GM18511 (cell line): Measurements from ENCODE around the gene IQCF5.
"Not testable (repeated sequence)": the region's sequence is repeated elsewhere in the genome, so short reads cannot be mapped to it uniquely, and the experiment has no call there.

Experiments used
- ATAC-seq: cut with Tn5 transposase; IDR thresholded peaks from one replicate; pipeline ENCODE4 v1.9.1; 2021; ENCODE audit warnings: mild to moderate bottlenecking, moderate library complexity; ENCODE audit not compliant: unreplicated experiment

The IQCF5 gene

DNA sequence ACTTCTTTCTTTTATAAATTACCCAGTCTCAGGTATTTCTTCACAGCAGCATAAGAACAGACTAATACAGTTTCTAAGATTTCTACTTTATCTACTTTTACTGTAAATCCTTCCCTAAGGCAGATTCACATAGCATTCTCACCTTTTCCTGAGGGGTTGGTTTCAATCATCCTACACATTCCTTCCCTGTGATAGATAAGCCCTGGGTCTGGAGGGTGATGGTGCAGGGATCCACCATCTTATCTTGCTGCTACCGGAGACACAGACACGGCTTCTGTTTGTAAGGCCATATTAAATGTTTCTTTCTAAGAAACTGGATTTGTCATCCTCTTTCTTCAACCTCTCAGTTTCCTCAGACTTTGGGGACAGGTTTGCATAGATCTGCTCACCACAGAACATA is 6.1 kb downstream of the IQCF5 start:
- ATAC-seq: no peak

DNA sequence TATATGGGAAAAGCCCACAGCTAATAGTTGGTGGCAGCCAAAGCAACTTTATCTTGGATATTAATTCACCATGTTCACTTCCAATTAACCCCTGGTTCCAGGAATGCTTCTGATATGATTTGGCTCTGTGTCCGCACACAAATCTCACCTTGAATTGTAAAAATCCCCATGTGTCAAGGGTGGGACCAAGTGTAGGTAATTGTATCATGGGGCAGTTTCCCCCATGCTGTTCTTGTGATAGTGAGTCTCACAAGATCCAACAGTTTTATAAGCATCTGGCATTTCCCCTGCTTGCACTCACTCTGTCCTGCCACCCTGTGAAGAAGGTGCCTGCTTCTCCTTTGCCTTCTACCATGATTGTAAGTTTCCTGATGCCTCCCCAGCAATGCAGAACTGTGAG is 6.5 kb downstream of the IQCF5 start:
- not testable (repeated sequence) for ATAC-seq

- no peak for ATAC-seq
Observed at GRCh38 chr3:51862886-51863285, 12.5 kb downstream of the IQCF5 start.

GRCh38 chr3:51860703-51861665 is 14.4 kb downstream of the IQCF5 start, which contains the start of gene IQCF2:
IQCF2 (plus strand) TSS chr3:51861615; CDS start chr3:51861667, 52 bp downstream.
- no peak for ATAC-seq

DNA sequence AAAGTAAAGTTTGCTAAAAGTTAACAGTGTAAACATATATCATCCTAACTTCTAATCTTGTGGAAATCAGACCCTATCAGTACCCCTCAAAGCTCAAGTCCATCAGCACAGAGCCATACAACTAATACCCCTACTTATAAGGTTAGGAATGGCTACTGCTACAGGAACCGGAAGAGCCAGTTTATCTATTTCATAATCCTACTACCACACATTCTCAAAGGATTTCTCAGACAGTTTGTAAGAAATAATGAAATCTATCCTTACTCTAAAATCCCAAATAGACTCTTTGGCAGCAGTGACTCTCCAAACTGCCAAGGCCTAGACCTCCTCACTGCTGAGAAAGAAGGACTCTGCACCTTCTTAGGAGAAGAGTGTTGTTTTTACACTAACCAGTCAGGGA is 20.0 kb downstream of the IQCF5 start:
- not testable (repeated sequence) for ATAC-seq

- no peak for ATAC-seq
Observed at GRCh38 chr3:51845129-51845528, 30.3 kb downstream of the IQCF5 start.

- ATAC-seq: no peak
Observed at GRCh38 chr3:51836606-51837005, 38.8 kb downstream of the IQCF5 start.

GRCh38 chr3:51830836-51831385 is 44.5 kb downstream of the IQCF5 start:
- no peak for ATAC-seq

GRCh38 chr3:51830345-51830744 is 45.1 kb downstream of the IQCF5 start:
- no peak for ATAC-seq

- no peak for ATAC-seq
Observed at GRCh38 chr3:51828297-51828696, 47.1 kb downstream of the IQCF5 start.
